Right atrium auricular region (tissue), 2 donors: ENCODE measurements around the gene TTC33. TPM values are rescaled to one million over a fixed set of nuclear protein-coding genes. Genes with fewer than 3 reads are reported as not detected.

ENCODE experiments used
- DNase-seq: peaks from one replicate; pipeline ENCODE4 v3.0.0-alpha.2; 2019; ENCODE audit warnings: low spot score
- H3K27ac ChIP-seq, 2 donors: fragments of 200-600 bp; sonication (generic); 1 replicate in 1 of 2; 2 replicates in 1 of 2; pipeline ENCODE4 v1.5.1; 2016 to 2019
- H3K27me3 ChIP-seq, 2 donors: fragments of 200-600 bp; sonication (generic); one replicate each; pipeline versions ENCODE4 v1.5.1 to v1.6.0; 2017 to 2019
- H3K36me3 ChIP-seq: fragments of 200-600 bp; sonication (generic); one replicate; pipeline ENCODE4 v1.5.1; 2016
- H3K4me1 ChIP-seq, 2 donors: fragments of 200-600 bp; sonication (generic); one replicate each; pipeline versions ENCODE4 v1.5.1 to v1.6.0; 2017 to 2019
- H3K4me3 ChIP-seq, 2 donors: fragments of 200-600 bp; sonication (generic); 1 replicate in 1 of 2; 2 replicates in 1 of 2; pipeline ENCODE4 v1.5.1; 2017 to 2019; ENCODE audit warnings: mild to moderate bottlenecking in 1 of 2, moderate library complexity in 1 of 2
- H3K9me3 ChIP-seq, 2 donors: fragments of 200-600 bp; sonication (generic); one replicate each; pipeline ENCODE4 v1.5.1; 2019
- CTCF ChIP-seq, 2 donors: fragments of 200-600 bp; sonication (generic); IDR thresholded peaks; one replicate each; pipeline ENCODE4 v1.5.1; 2019; ENCODE audit warnings: antibody characterized with exemption in 2 of 2
- total RNA-seq, 2 donors: library from RNA; depleted of rRNA; stranded (reverse); fragments of >200 nt; gene quantifications; one replicate each; pipeline ENCODE4 v1.1.0, GENCODE V29; 2016

Gene TTC33
- total RNA-seq, 2 donors from 2014 or later: 10.2 to 16.7 TPM

- Histone ChIP-seq H3K4me3 (no peak overlapping the region), H3K27ac (no peak overlapping the region), H3K36me3 (no peaks in the 10 kb centered on the region), H3K4me1 (no peaks in the 10 kb centered on the region), H3K27me3 (no peaks in the 10 kb centered on the region), H3K9me3 (no peaks in the 10 kb centered on the region)
- TF ChIP-seq CTCF (IDR thresholded peaks at IDR 0.05): no peak
- DNase-seq: no peak
These were observed 275.4 kb downstream of the TTC33 start for GRCh38 chr5:40480392-40480791.

- Histone ChIP-seq H3K27ac (no peak overlapping the region), H3K27me3 (no peaks in the 10 kb centered on the region), H3K4me3 (no peak overlapping the region), H3K36me3 (no peaks in the 10 kb centered on the region), H3K9me3 (no peaks in the 10 kb centered on the region), H3K4me1 (no peaks in the 10 kb centered on the region)
- TF ChIP-seq CTCF (IDR thresholded peaks at IDR 0.05): no peak
- no peak for DNase-seq
These were observed 275.8 kb downstream of the TTC33 start for GRCh38 chr5:40479939-40480338.

- DNase-seq: no peak
- Histone ChIP-seq H3K9me3 (no peaks in the 10 kb centered on the region), H3K4me1 (no peaks in the 10 kb centered on the region), H3K36me3 (no peaks in the 10 kb centered on the region), H3K27me3 (no peaks in the 10 kb centered on the region), H3K4me3 (no peak overlapping the region), H3K27ac (no peak overlapping the region)
- TF ChIP-seq CTCF (IDR thresholded peaks at IDR 0.05): no peak
These were observed 277.0 kb downstream of the TTC33 start for GRCh38 chr5:40478766-40479165.

GRCh38 chr5:40477856-40478546 lies 277.8 kb downstream of the TTC33 start:
- H3K27ac ChIP-seq: no peak overlapping the region

GRCh38 chr5:40475561-40475960 lies 280.2 kb downstream of the TTC33 start:
- Histone ChIP-seq H3K4me3 (no peak overlapping the region), H3K27me3 (no peaks in the 10 kb centered on the region), H3K9me3 (no peaks in the 10 kb centered on the region), H3K27ac (no peak overlapping the region), H3K36me3 (no peaks in the 10 kb centered on the region), H3K4me1 (no peaks in the 10 kb centered on the region)
- no peak for DNase-seq
- TF ChIP-seq CTCF (IDR thresholded peaks at IDR 0.05): no peak

More at GRCh38 chr5:40477856-40478546, 277.8 kb downstream of the TTC33 start:
- Histone ChIP-seq H3K4me3 (no peak overlapping the region), H3K36me3 (no peaks in the 10 kb centered on the region), H3K9me3 (no peaks in the 10 kb centered on the region), H3K27me3 (no peaks in the 10 kb centered on the region), H3K4me1 (no peaks in the 10 kb centered on the region)
- no peak for DNase-seq
- TF ChIP-seq CTCF (IDR thresholded peaks at IDR 0.05): no peak

GRCh38 chr5:40474250-40474649 lies 281.5 kb downstream of the TTC33 start:
- no peak overlapping the region for H3K27ac ChIP-seq
- no peaks in the 10 kb centered on the region for H3K9me3 ChIP-seq
- no peak overlapping the region for H3K4me3 ChIP-seq
- H3K36me3 ChIP-seq: no peaks in the 10 kb centered on the region
- H3K27me3 ChIP-seq: no peaks in the 10 kb centered on the region
- DNase-seq: no peak
- TF ChIP-seq CTCF (IDR thresholded peaks at IDR 0.05): no peak
- no peaks in the 10 kb centered on the region for H3K4me1 ChIP-seq
